HepG2 (cell line): ENCODE data around the gene IGF1. TPM values are rescaled to one million over a fixed set of nuclear protein-coding genes. Genes with fewer than 3 reads are reported as not detected.

Source experiments
- ATAC-seq: fragments of 200-7000 bp; cut with Tn5 transposase; 3 replicates; pipeline ENCODE4 v1.9.1; 2020; ENCODE audit warnings: mild to moderate bottlenecking, moderate library complexity
- BruUV-seq: library from RNA; stranded (reverse); fragments of 400-500 nt; replicated peaks from 2 replicates; lab custom pipeline; 2021; lab: Mats Ljungman, UMichigan
- CTCF ChIA-PET: fragments of 300-600 bp; formaldehyde crosslinking; extraction: SDS; loops from one replicate; lab custom pipeline; 2021; ENCODE audit warnings: low total read pairs, inconsistent platforms, low intra/inter-chr PET ratio; lab: Yijun Ruan, JAX
- POLR2A ChIA-PET: fragments of 350-600 bp; sonication (Branson Sonifier 250); formaldehyde crosslinking; loops from one replicate; lab custom pipeline; 2020; ENCODE audit warnings: antibody characterized with exemption, inconsistent platforms; lab: Yijun Ruan, JAX
- DNase-seq: peaks from one replicate; pipeline ENCODE4 v3.0.0-alpha.2; 2015; ENCODE audit warnings: low spot score
- FAIRE-seq: peaks from 3 replicates; lab custom pipeline; 2011; peaks lifted over from hg19 to GRCh38; lab: Jason Lieb, UNC
- H2AFZ ChIP-seq: one replicate; pipeline ENCODE4 v1.6.1; 2011; ENCODE audit warnings: low read length, inconsistent platforms
- H3K27ac ChIP-seq: fragments of 300-600 bp; 3 replicates; pipeline ENCODE4 v1.8.0; 2011; ENCODE audit warnings: mixed run types, mild to moderate bottlenecking, mixed read lengths, low read length, inconsistent platforms; ENCODE audit not compliant: insufficient read depth; ENCODE audit errors: extremely low read length
- H3K27me3 ChIP-seq, 2 experiments: fragments of 200-600 bp in 1 of 2; 2 replicates in 1 of 2; 3 replicates in 1 of 2; pipeline versions ENCODE4 v1.6.0 to v1.8.0; 2011; ENCODE audit warnings: low read length in 2 of 2, mild to moderate bottlenecking in 2 of 2, moderate library complexity in 2 of 2, inconsistent platforms in 1 of 2; ENCODE audit not compliant: insufficient read depth in 2 of 2, control insufficient read depth in 1 of 2
- H3K36me3 ChIP-seq, 2 experiments: fragments of 200-600 bp in 1 of 2; replicated peaks in 1 of 2; 2 replicates in 1 of 2; 3 replicates in 1 of 2; pipeline versions ENCODE4 v1.5.1 to v1.8.0; 2011; ENCODE audit warnings: low read length in 2 of 2, inconsistent platforms in 1 of 2; ENCODE audit not compliant: insufficient read depth in 2 of 2, control insufficient read depth in 1 of 2
- H3K4me1 ChIP-seq: 2 replicates; pipeline ENCODE4 v1.5.1; 2012; ENCODE audit warnings: low read length, inconsistent platforms; ENCODE audit not compliant: insufficient read depth
- H3K4me2 ChIP-seq: 2 replicates; pipeline ENCODE4 v1.6.0; 2011; ENCODE audit warnings: low read depth, low read length, inconsistent platforms
- H3K4me3 ChIP-seq, 3 experiments: fragments of 200-600 bp in 1 of 3; sonication (generic), shearing (Covaris generic) in 1 of 3; replicated peaks in 1 of 3; 2 replicates each; pipeline ENCODE4 v1.5.1; 2011 to 2016; ENCODE audit warnings: low read length in 3 of 3, inconsistent platforms in 2 of 3, low read depth in 2 of 3, mild to moderate bottlenecking in 2 of 3, control low read depth in 1 of 3, mixed read lengths in 1 of 3; ENCODE audit not compliant: insufficient read depth in 1 of 3
- H3K79me2 ChIP-seq: one replicate; pipeline ENCODE4 v1.6.1; 2011; ENCODE audit warnings: low read length, inconsistent platforms; ENCODE audit not compliant: insufficient read depth
- H3K9ac ChIP-seq: 2 replicates; pipeline ENCODE4 v1.6.0; 2011; ENCODE audit warnings: mild to moderate bottlenecking, low read depth, low read length, inconsistent platforms; ENCODE audit not compliant: insufficient read depth
- H3K9me3 ChIP-seq: 2 replicates; pipeline ENCODE4 v1.5.1; 2012; ENCODE audit warnings: mild to moderate bottlenecking, low read length
- H4K20me1 ChIP-seq: 2 replicates; pipeline ENCODE4 v1.6.0; 2011; ENCODE audit warnings: inconsistent platforms, mild to moderate bottlenecking, low read length, moderate library complexity; ENCODE audit not compliant: insufficient read depth
- ATAD3A ChIP-seq: sonication (generic); formaldehyde crosslinking; IDR thresholded peaks from 2 replicates; pipeline ENCODE4 v1.4.0; 2020; ENCODE audit warnings: missing genetic modification reagents
- BORCS8-MEF2B ChIP-seq: sonication (generic); formaldehyde crosslinking; IDR thresholded peaks from 2 replicates; pipeline ENCODE4 v1.8.0; 2022; ENCODE audit warnings: mild to moderate bottlenecking, missing genetic modification reagents
- BRF2 ChIP-seq: sonication (generic); formaldehyde crosslinking; IDR thresholded peaks from 2 replicates; pipeline ENCODE4 v1.8.1; 2022; ENCODE audit warnings: mild to moderate bottlenecking, missing genetic modification reagents
- GATAD2A ChIP-seq: IDR thresholded peaks from 2 replicates; pipeline ENCODE4 v1.6.1; 2016
- HMG20A ChIP-seq: IDR thresholded peaks from 2 replicates; pipeline ENCODE4 v1.6.1; 2016; ENCODE audit warnings: borderline replicate concordance
- MXD4 ChIP-seq: IDR thresholded peaks from 2 replicates; pipeline ENCODE4 v1.6.1; 2016; ENCODE audit warnings: mild to moderate bottlenecking, missing biosample characterization, missing genetic modification reagents
- PPARG ChIP-seq: conservative IDR thresholded peaks from 2 replicates; pipeline ENCODE4 v1.6.1; 2016; ENCODE audit warnings: missing biosample characterization, missing genetic modification reagents
- SRSF4 ChIP-seq: fragments of 200-400 bp; formaldehyde crosslinking; IDR thresholded peaks from one replicate; pipeline ENCODE4 v1.6.1; 2018; ENCODE audit warnings: mild to moderate bottlenecking, low read depth, low read length, moderate library complexity; ENCODE audit not compliant: poor library complexity, severe bottlenecking
- ZBTB46 ChIP-seq: sonication (generic); formaldehyde crosslinking; IDR thresholded peaks from 2 replicates; pipeline ENCODE4 v1.4.0; 2020; ENCODE audit warnings: mild to moderate bottlenecking, missing genetic modification reagents, borderline replicate concordance
- ZNF468 ChIP-seq: sonication (generic); formaldehyde crosslinking; IDR thresholded peaks from 2 replicates; pipeline ENCODE4 v1.8.0; 2022; ENCODE audit warnings: mild to moderate bottlenecking, moderate library complexity, missing genetic modification reagents
- ZNF790 ChIP-seq: sonication (generic); formaldehyde crosslinking; IDR thresholded peaks from 2 replicates; pipeline ENCODE4 v1.8.0; 2022; ENCODE audit warnings: missing genetic modification reagents, mild to moderate bottlenecking, borderline replicate concordance
- ZNF891 ChIP-seq: sonication (generic); formaldehyde crosslinking; IDR thresholded peaks from 2 replicates; pipeline ENCODE4 v1.5.0; 2020; ENCODE audit warnings: mild to moderate bottlenecking, missing genetic modification reagents
- WGBS: methylation state at CpG from one replicate; pipeline ENCODE4 v1.1.6; 2017; ENCODE audit warnings: low lambda C conversion rate; 5-methylcytosine and 5-hydroxymethylcytosine counted together
- in situ Hi-C: cut with HindIII; loops from 2 replicates; pipeline ENCODE4 v1.10.0; 2017; ENCODE audit warnings: low pct_unique_long_range_greater_than_20kb; ENCODE audit not compliant: extremely low pct_ligation_motif_present
- intact Hi-C: fragments of 100-400 bp; cut with micrococcal nuclease; formaldehyde crosslinking; loops from one replicate; pipeline ENCODE4 v1.10.0; 2022; ENCODE audit not compliant: unreplicated experiment
- polyA plus RNA-seq, 8 experiments: library from polyadenylated mRNA; depleted of rRNA in 3 of 8; stranded (reverse) in 7 of 8; unstranded in 1 of 8; fragments of >200 nt; fragmentation: Illumina TruSeq in 4 of 8; extraction: Trizol in 4 of 8; gene quantifications; 2 replicates each; pipeline versions ENCODE4 v1.2.1 to v1.2.3, GENCODE V29; 2011 to 2016; ENCODE audit warnings: low read depth in 4 of 8, missing spikeins in 1 of 8, mixed read lengths in 1 of 8; ENCODE audit not compliant: insufficient read depth in 1 of 8
- total RNA-seq, 5 experiments: library from RNA; depleted of rRNA; stranded (reverse); fragments of >200 nt; fragmentation: Illumina TruSeq; extraction: Trizol; gene quantifications; 2 replicates each; pipeline ENCODE4 v1.2.3, GENCODE V29; 2016; ENCODE audit warnings: low read depth in 1 of 5
- TF ChIP-seq, protein P1 (sequence below): sonication (generic); formaldehyde crosslinking; IDR thresholded peaks from 2 replicates; pipeline ENCODE4 v1.4.0; 2020; ENCODE audit warnings: missing genetic modification reagents

IGF1 gene
- total and polyA plus RNA-seq, 2 of the 13 experiments (the other 11 are each of a cell fraction or from before 2014, with no cell fraction given) = not detected

DNA sequence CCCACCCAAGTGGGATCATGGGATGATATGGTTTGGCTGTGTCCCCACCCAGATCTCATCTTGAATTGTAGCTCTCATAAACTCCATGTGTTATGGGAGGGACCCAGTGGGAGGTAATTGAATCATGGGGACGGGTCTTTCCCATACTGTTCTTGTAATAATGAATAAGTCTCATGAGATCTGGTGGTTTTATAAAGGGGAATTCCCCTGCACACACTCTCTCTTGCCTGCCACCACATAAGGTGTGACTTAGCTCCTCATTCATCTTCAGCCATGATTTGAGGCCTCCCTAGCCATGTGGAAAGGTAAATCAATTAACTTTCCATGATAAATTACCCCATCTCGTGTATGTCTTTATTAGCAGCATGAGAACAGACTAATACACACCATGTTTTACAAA, 109.2 kb downstream of the IGF1 start:
- CTCF ChIA-PET = no interaction called here
- Histone ChIP-seq H3K9ac (no peak overlapping the region), H3K79me2 (no peaks in the 10 kb centered on the region), H2AFZ (no peak overlapping the region), H3K27me3 (no peaks in the 10 kb centered on the region), H3K4me2 (no peak overlapping the region), H3K9me3 (no peaks in the 10 kb centered on the region), H3K4me1 (no peaks in the 10 kb centered on the region), H3K36me3 (no peaks in the 10 kb centered on the region), H3K4me3 (no peak overlapping the region), H3K27ac (no peak overlapping the region), H4K20me1 (no peaks in the 10 kb centered on the region)
- intact Hi-C loops = no loop called here
- no peak for FAIRE-seq
- DNase-seq = no peak
- TF ChIP-seq ATAD3A (CRISPR knock-in tag) = no peak
- no peak for TF ChIP-seq ZNF468 (CRISPR knock-in tag)
- TF ChIP-seq, protein P1, sequence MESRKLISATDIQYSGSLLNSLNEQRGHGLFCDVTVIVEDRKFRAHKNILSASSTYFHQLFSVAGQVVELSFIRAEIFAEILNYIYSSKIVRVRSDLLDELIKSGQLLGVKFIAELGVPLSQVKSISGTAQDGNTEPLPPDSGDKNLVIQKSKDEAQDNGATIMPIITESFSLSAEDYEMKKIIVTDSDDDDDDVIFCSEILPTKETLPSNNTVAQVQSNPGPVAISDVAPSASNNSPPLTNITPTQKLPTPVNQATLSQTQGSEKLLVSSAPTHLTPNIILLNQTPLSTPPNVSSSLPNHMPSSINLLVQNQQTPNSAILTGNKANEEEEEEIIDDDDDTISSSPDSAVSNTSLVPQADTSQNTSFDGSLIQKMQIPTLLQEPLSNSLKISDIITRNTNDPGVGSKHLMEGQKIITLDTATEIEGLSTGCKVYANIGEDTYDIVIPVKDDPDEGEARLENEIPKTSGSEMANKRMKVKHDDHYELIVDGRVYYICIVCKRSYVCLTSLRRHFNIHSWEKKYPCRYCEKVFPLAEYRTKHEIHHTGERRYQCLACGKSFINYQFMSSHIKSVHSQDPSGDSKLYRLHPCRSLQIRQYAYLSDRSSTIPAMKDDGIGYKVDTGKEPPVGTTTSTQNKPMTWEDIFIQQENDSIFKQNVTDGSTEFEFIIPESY = no peak
- TF ChIP-seq ZBTB46 = no peak
- TF ChIP-seq BRF2 (CRISPR knock-in tag) = no peak
- TF ChIP-seq BORCS8-MEF2B (CRISPR knock-in tag) = no peak
- no peak for TF ChIP-seq ZNF790 (CRISPR knock-in tag)
- TF ChIP-seq SRSF4 = no peak
- TF ChIP-seq GATAD2A (CRISPR knock-in tag) = no peak
- TF ChIP-seq ZNF891 (CRISPR knock-in tag) = no peak
- no peak for TF ChIP-seq HMG20A (CRISPR knock-in tag)
- TF ChIP-seq MXD4 (CRISPR knock-in tag) = no peak
- TF ChIP-seq PPARG (CRISPR knock-in tag) = no peak
- no TSS peak for BruUV-seq
- POLR2A ChIA-PET = no interaction called here
- in situ Hi-C loops = no loop called here
- ATAC-seq = no peak
- WGBS = 6% methylated on average over 2 of the region's 2 CpGs
